HTR-8/SVneo (cell line): ENCODE data around the gene MACROD2.

Source experiments
- DNase-seq: peaks from one replicate; pipeline ENCODE4 v3.0.0; 2011; ENCODE audit warnings: low spot score, mixed read lengths; ENCODE audit not compliant: insufficient read length
- FAIRE-seq: peaks from 2 replicates; lab custom pipeline; 2011; peaks lifted over from hg19 to GRCh38; lab: Jason Lieb, UNC

MACROD2 gene

DNA sequence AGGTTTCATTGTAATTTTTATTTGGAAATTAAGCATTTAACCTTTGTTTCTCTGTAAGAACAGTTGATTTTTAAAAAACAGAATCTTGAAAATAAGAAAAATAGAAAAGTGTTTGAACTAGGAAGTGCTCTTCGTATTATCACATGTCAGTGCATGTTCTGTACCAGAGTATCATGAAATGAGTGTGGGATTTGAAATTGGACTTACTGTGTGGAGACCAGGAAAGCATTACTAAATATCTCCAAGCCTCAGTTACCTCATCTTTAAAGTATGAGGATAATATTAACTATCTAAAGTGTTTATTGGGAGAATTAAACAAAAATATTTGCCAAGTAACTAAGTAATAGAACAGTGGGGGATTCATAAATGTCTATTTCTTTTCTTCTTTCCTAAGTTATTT is 499.0 kb downstream of the MACROD2 start:
- FAIRE-seq = no peak

GRCh38 chr20:14495066-14495465 is 499.8 kb downstream of the MACROD2 start:
- DNase-seq = no peak

More for the DNA sequence above, 499.0 kb downstream of the MACROD2 start:
- no peak for DNase-seq

GRCh38 chr20:14497004-14497403 is 501.7 kb downstream of the MACROD2 start:
- DNase-seq = no peak
- no peak for FAIRE-seq

More at GRCh38 chr20:14495066-14495465, 499.8 kb downstream of the MACROD2 start:
- FAIRE-seq = no peak

DNA sequence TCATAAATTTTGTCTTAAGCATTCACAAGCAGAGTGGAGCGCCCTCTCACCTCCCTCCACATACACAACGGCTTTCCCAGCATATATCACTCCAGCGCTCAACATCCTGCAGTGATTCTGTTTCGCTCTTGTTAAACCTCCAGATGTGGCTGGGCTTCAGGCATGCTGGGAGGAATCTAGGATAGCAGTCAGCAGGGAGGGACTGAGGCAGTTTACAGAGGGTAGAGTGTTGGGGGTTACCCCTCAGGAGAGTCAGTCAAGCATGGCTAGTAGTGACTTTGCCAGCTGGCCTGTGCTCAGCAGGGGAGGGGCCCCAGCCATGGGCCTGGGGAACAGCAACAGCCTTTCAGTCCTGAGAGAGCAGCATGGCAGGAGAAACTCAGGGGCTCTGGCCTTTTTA is 503.5 kb downstream of the MACROD2 start:
- no peak for DNase-seq
- FAIRE-seq = no peak

GRCh38 chr20:14505476-14505875 is 510.2 kb downstream of the MACROD2 start:
- no peak for DNase-seq
- FAIRE-seq = no peak

DNA sequence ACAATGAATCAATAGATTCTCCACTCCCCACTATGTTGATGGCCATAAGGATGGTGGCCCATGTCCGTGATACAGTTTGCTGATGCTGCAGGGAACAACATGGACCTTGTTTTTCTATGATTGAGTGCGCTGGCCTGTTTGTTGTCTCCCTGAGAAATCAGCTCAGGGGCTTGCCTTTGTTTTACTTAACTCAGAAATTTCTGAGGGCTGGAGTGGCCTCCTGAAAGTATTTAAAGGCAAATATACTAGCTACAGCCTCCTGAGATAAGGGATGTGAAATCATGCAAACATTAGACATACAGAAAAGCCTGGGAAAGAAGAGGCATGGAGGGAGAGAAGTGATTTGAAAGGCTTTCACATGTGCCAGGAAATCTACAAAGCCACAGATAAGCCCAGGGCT is 512.4 kb downstream of the MACROD2 start:
- FAIRE-seq (no peak), DNase-seq (no peak)

- FAIRE-seq = no peak
Measured at GRCh38 chr20:14510341-14510740, 515.0 kb downstream of the MACROD2 start.

DNA sequence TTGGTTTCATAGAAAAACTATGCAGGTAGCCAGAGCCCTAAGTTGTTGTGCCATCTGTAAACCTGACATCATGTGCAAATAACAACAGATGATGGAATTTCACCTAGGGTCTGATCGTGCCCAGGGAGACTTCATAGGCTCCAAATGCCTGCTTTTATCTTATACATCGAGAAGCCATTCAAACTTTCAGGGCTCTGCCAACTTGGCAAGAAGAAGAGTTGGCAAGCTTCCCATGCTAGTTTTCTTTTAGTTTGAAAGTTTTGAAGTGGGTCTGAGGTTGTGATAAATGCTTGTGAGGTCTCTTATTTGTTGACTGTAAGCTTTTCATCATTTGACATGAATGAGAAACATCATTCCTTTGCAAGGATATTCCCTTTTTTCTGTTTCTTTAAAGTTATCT is 517.5 kb downstream of the MACROD2 start:
- DNase-seq = no peak
- no peak for FAIRE-seq

More at GRCh38 chr20:14510341-14510740, 515.0 kb downstream of the MACROD2 start:
- no peak for DNase-seq

- DNase-seq = no peak
- no peak for FAIRE-seq
Measured at GRCh38 chr20:14518648-14519047, 523.3 kb downstream of the MACROD2 start.

GRCh38 chr20:14521016-14521415 is 525.7 kb downstream of the MACROD2 start:
- FAIRE-seq (no peak), DNase-seq (no peak)

DNA sequence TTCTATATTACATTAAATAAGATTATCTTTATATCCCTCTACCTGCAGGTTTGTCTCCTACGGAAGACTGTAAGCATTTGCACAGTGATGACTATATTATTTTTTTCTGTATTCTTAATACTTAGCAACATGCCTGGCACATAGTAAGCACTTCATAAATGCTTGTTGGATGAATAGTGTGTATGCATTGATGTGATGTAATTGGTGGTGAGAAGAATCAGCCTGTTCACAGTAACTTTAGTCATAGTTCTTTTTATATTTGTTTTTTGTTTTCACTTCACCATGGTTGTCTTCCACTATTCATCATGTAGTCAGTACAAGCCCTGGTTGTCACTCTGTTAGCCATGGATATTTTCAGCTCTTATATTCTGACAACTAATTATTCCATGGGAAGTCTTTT is 526.1 kb downstream of the MACROD2 start:
- no peak for FAIRE-seq
- DNase-seq = no peak

DNA sequence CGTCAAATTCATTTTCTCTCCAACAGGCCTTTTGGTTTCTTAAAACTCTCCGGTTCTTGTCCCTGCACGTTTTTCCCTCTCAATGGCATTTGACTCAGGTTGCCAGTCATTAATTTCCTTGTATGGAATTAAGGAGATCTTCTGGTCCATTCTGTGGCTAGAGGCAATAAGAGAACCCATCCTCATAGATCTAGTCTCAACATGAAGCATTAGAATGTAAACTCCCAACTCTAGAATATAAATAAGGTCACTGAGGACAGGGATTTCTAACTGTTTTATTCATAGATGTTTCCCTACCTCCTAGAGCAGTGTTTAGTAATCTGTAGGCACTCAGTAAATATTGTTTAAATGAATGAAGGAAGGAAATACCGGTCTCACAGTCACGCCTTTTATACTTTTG is 527.3 kb downstream of the MACROD2 start:
- DNase-seq (no peak), FAIRE-seq (no peak)

DNA sequence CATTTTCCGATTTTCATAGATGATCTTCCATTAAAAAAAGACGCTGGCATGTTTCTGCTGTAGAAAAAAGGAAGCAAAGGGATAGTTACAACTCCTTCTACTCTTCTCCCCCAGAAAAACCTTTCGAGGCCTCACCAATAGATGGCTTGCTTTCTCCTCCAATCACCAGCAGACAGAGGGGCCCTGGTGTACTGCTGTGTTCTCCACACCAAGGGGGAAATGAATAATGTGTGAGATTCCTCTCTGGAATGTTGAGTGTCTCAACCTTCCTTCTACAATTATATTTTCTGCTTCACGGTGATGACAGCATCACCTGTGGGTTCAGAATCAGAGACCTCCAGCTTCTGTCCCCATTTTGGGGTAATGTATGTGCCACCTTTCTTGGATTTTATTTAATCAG is 527.8 kb downstream of the MACROD2 start:
- DNase-seq (no peak), FAIRE-seq (no peak)

DNA sequence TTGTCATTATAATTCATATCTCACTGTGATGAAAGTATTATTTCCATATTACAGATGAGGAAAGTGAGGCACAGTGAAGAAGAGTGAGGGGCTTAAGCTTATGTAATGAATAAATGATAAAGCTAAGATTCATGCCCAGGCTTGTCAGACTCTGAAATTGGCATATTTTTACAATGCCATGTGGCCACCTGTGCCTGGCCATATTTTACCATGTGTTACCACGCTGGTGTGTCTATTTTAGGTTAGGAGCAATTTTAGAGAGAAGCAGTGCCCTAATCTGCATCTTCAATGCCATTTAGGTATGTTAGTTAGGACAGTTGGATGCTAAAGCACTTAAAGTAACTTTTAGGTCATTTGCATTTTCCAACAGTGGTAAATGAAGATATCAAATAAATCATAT is 530.1 kb downstream of the MACROD2 start:
- FAIRE-seq = no peak
- DNase-seq = no peak

DNA sequence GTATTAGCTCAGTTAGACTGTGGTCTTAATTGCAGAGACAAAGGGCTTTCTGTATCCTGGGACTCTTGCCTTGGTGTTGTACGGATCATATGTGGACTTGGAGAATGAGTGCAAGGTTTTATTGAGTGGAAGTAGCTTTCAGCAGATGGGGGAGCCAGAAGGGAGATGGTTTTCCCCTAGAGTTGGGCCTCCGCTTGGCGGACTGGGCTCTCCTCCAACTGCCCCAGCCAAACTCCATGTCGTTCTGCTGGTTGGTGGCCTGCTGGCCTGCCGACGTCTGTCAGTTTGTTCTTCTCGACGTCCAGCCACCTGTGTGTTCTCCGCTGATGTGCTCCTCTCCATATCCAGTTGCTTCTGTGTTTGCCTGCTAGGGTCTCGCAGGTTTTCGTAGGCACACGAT is 531.6 kb downstream of the MACROD2 start:
- DNase-seq (no peak), FAIRE-seq (no peak)

GRCh38 chr20:14531786-14532185 is 536.5 kb downstream of the MACROD2 start:
- FAIRE-seq (no peak), DNase-seq (no peak)

DNA sequence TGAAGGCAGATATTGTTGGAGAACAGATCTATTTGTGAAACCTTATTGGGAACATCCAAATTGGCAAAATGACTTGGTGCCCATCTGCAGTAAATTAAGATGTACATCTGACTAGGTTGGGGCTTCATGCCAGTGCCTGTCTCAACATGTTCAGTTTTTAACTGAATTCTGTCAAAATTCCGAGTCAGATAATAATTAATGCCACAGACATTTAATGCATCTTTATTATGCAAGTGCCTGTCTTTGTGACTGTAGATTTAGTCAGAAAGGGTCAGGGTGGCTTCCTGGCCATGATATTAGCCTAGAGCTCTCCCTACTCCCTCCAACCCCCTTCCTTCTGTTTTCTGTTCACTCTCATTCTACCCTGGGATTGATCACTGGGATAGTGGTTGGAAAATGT is 541.4 kb downstream of the MACROD2 start:
- DNase-seq = no peak
- no peak for FAIRE-seq

DNA sequence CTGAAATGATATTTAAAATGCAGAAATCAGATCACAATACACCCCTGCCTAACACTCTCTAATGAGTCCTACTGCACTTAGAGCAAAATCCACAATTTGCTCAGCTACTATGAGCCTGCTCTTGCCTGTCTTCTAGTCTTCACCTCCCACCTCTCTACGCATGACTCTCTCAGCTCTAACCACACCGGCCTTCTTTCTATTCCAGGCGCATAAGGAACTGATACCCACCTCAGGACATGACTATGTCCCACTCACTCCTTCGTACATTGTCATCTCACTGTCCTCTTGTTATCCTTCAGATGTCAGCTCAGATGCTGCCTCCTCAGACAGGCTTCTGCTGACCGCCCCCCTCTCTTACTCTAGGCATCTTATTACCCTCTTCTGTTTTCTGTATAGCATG is 543.1 kb downstream of the MACROD2 start:
- FAIRE-seq = no peak
- no peak for DNase-seq

DNA sequence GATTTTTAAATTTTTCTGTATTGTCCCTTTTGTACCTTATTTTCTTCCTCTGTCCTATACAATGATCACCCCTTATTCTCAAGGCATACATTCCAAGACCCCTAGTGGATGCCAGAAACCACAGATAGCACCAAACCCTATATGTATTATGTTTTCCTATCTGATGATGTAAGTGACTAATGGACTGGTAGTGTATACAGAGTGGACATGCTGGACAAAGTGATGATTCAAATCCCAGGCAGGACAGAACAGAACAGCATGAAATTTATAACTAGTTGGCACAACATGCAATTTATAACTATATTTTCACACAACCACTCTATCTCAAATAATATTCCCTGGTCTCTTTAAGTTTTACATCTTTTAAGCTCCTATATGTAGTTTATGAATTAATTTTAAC is 547.7 kb downstream of the MACROD2 start:
- no peak for FAIRE-seq

DNA sequence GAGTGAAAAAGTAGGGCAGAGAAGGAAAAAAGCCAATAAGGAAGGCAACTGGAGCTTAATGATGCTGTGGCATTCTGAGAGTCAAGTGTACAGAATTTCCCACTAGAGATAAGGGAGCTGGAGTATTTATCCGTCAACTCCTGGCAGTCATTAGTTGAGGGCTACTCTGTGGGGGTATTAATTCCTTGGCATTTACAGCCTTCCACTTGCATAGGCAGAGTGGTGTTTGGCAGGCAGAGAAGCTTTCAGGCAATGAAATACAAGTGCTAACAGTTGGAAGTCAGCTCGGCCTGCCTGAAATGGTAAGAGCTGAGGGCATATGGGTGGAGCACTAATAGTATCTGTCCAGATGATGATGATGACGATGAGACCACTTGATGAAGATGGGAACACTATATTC is 549.4 kb downstream of the MACROD2 start:
- DNase-seq (no peak), FAIRE-seq (no peak)

More for the DNA sequence above, 547.7 kb downstream of the MACROD2 start:
- DNase-seq = no peak

- FAIRE-seq (no peak), DNase-seq (no peak)
Measured at GRCh38 chr20:14550655-14551054, 555.3 kb downstream of the MACROD2 start.

- DNase-seq = no peak
- FAIRE-seq = no peak
Measured at GRCh38 chr20:14553774-14554534, 558.6 kb downstream of the MACROD2 start.
